Stimulated activated CD8-positive, alpha-beta memory T cell treated with anti-CD3 and anti-CD28 coated beads, Interleukin-2, amount 100 ng/mL, for 48 hours (primary cell): ENCODE results near the gene RPP14.
"Not testable (repeated sequence)": the region's sequence is repeated elsewhere in the genome, so short reads cannot be mapped to it uniquely, and the experiment has no call there.

Experiments used
- DNase-seq, 2 donors: peaks; one replicate each; pipeline ENCODE4 v3.0.0-alpha.2; 2020; ENCODE audit warnings: low read depth in 2 of 2

RPP14 gene

DNA sequence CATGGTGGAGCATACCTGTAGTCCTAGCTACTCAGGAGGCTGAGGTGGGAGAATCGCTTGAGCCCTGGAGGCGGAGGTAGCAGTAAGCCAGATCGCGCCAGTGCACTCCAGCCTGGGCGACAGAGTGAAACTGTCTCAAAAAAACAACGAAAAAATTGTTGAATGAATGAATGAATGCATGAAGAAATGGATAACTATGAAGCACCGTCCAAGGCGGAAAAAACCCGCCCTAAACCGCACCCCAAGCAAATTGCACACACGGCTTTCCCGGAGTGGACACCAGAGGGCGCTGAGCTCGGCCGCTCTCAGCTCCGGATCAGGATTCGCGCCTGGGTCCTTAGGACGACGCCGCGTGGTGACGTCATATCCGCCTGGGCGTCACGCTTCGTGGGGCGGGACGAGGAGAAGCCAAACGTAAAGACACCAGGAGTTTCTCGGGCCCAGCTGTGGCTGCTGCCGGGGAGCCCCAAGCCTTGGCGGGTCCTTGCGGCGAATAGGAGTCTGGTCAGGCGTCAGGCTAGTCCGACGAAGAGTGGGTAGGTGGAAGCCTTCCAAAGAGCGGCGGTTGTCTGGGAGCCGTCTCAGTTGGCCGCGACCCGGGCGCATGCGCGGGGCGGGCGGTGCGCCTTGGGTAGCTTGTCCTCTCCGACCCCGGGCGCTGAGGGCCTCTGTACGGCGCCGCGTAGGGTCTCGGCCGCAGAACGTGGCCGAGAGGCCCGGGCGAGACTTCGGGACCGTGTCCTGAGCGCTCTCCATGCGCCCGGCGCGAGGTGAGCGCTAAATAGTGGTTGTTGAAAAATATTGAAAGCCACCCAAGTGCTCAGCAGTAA is at the start of gene RPP14, which contains the start of gene HTD2:
TSS of gene RPP14 (plus strand) at position 364 of the 830 bp plus-strand sequence. CDS start 4,085 bp downstream, outside the sequence.
TSS of gene HTD2 (plus strand) at position 639 of the 830 bp plus-strand sequence. CDS start 11,094 bp downstream, outside the sequence.
- peak; percentile 98 to 99 for DNase-seq

GRCh38 chr3:58256511-58256910 is 49.5 kb upstream of the RPP14 start:
- no peak for DNase-seq

- no peak for DNase-seq
These were observed 47.5 kb upstream of the RPP14 start for GRCh38 chr3:58258392-58259055.

DNA sequence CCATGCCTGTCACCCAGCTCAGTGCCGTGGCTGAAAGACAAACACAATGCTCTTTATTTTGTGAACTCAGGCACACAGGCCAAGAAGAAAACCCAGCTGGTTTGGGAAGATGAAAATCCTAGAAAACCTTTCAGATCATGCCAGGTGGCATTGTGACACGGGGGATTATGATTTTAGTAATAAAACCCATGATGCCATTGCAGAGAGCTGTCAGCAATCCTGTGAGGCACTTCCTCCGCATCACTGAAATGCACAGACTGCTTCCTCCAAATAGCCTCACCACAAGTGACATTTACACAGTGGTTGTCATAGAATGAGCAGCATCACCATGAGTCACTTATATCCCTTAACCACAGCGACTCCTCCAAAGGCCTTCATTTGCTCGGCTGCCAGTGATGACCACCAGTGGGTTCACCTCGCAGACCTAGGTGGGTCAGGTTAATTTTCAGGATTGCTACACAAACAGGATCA is 45.7 kb upstream of the RPP14 start:
- DNase-seq = no peak

GRCh38 chr3:58260733-58261132 is 45.3 kb upstream of the RPP14 start:
- no peak for DNase-seq

DNA sequence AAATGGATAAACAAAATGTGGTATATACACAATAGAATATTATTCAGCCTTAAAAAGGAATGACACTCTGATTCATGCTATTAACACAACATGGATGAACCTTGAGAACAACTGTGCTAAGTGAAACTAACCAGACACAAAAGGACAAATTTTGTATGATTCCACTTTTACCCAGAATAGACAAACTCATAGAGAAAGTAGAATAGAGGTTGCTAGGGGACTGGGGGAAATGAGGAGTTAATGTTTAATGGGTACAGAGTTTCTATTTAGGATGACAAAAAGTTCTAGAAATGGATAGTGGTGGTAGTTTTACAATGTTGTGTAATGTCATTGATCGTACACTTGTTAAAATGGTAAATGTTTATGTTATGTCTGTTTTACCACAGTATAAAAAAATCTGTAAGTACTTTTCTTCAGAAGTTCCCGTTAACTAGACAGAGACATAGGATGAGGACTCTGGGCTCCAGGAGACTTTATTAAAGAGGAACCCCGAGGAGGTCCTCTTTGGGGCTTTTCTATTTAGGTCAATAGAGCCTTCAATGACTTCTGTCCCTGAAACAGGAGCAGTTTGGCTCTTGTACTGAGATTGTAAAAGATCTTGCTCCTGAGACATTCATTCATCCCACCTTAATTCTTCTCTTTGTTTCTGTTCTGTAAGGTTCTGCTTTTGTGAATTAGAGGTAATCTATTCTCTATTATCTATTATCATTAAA is 43.9 kb upstream of the RPP14 start:
- no peak for DNase-seq

- DNase-seq = no peak
These were observed 39.5 kb upstream of the RPP14 start for GRCh38 chr3:58266577-58266976.

DNA sequence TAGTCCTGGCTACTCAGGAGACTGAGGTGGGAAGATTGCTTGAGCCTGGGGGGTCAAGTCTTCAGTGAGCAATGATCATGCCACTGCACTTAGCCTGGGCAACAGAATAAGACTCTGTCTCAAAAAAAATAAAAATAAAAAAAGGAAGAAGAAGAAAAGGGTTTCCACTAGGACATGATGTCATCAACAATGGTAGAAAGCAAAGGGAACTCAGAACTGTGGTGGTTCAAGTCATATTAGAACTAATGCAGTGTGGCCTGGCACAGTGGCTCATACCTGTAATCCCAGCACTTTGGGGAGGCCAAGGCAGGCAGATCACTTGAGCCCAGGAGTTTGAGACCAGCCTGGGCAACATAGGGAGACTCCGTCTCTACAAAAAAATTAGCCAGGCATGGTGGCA is 38.5 kb upstream of the RPP14 start:
- DNase-seq = not testable (repeated sequence)

DNA sequence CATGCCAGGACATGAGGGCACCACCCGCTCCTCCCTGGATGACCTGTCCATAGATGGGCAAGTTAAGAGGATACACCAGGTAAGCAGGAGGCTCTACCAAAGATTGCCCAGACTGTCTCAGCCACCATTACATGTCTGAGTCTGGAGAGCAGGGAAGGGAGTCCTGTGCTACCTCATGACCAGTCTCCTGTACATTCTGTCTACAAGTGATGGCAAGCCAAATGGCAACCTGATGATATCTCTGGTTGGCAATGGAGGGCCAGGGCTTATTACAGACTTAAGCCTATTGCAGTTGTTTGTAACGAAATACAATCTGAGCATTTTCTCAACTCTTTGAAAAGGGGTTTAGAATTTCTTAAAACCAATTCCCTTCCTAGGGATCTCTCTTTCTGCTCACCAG is 36.7 kb upstream of the RPP14 start:
- DNase-seq = no peak

DNA sequence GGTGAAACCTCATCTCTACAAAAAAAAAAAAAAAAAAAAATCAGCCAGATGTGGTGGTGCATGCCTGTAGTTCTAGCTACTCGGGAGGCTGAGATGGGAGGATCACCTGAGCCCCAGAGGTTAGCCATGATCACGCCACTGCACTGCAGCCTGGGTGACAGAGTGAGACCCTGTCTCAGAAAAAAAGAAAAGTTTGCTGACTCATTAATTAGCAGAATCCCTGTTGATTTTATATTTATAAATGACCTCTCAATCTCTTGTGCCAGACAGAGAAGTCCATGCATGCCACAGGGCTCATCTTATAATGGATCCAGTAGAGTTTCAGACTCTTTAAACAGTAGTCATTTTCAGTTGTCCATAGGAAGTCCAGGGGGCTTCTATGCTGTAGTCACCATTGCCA is 35.6 kb upstream of the RPP14 start:
- no peak for DNase-seq

DNA sequence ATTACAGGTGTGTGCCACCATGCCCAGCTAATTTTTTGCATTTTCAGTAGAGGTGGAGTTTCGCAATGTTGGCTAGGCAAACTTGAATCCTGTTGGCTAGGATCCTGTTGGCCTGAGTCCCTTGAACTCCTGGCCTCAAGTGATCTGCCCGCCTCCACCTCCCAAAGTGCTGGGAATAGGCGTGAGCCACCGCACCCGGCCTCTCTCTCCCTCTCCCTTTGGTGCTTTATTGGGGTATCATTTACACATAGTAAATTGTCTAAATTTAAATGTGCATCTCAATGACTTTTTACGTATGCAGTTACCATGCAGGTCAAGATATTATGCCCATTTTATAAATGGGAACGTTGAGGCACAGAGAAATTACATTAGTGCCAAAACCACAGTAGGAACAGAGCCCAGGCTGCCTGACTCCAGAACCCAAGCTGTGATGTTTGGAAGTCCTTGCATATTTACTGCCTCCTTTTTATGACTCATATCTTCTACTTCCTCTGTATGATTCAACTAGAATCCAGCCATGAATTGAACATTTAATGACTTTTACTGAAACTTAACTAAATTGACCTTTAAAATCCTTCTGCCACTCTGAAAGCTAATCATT is 34.0 kb upstream of the RPP14 start:
- no peak for DNase-seq

GRCh38 chr3:58272891-58273290 is 33.2 kb upstream of the RPP14 start:
- DNase-seq = no peak

DNA sequence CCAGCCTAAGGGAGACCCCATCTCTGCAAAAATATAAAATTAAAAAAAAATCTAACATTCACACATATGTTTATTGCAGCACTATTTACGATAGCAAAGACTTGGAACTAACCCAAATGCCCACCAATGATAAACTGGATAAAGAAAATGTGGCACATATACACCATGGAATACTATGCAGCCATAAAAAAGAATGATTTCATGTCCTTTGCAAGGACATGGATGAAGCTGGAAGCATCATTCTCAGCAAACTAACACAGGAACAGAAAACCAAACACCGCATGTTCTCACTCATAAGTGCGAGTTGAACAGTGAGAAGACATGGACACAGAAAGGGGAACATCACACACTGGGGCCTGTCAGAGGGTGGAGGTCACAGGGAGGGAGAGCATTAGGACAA is 32.7 kb upstream of the RPP14 start:
- not testable (repeated sequence) for DNase-seq

DNA sequence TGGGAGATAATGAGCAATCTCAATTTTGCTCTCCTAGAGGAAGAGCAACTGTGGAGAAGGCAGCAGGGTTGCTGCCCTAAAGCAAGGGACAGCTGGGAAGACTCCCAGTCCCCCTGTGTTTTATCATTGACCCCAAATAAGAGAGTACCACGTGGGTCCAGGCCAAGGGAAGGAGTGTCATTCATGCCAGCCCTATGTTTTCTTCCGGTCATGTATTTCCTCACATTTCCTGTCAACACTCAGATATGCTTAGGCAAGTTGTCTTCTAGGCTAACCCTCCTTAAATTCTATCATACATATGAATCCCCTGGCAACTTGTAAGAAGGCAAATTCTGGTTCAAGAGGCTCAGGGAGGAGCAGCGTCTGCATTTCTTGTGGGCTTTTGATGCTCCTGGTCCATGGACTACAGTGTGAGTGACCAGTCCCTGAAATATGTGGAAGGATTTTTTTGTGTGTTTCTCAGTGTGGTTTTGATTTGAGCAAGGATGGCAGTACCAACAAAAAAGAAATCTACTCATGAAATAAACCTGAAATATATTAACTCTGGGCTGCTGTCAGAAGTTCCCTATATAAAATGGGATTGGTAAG is 31.9 kb upstream of the RPP14 start:
- DNase-seq = no peak

DNA sequence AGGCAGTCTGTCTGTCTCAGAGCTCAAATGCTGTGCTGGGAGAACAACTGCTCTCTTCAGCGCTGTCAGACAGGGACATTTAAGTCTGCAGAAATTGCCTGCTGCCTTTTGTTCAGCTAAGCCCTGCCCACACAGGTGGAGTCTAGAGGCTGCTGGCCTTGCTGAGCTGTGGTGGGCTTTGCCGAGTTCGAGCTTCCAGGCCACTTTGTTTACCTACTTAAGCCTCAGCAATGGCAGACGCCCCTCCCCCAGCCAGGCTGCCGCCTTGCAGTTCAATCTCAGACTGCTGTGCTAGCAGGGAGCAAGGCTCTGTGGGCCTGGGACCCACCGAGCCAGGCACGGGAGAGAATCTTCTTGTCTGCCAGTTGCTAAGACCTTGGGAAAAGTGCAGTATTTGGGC is 25.0 kb upstream of the RPP14 start:
- DNase-seq = no peak

GRCh38 chr3:58285334-58285733 is 20.7 kb upstream of the RPP14 start:
- no peak for DNase-seq

- DNase-seq = no peak
These were observed 18.7 kb upstream of the RPP14 start for GRCh38 chr3:58287354-58287753.

GRCh38 chr3:58288011-58288728 is 17.9 kb upstream of the RPP14 start:
- DNase-seq = no peak

GRCh38 chr3:58288964-58289613 is 17.0 kb upstream of the RPP14 start:
- DNase-seq = not testable (repeated sequence)

- not testable (repeated sequence) for DNase-seq
These were observed 15.6 kb upstream of the RPP14 start for GRCh38 chr3:58290446-58290845.
